Measurements from ENCODE around the gene OSBP. TPM values are rescaled to one million over a fixed set of nuclear protein-coding genes. Genes with fewer than 3 reads are reported as not detected.

The OSBP gene
- total and polyA plus RNA-seq, 9 of the 15 experiments (the other 6 are each of a cell fraction or from before 2014, with no cell fraction given): 11.7 to 49.0 (median 28.7) TPM

GRCh38 chr11:59545179-59546020 lies 70.2 kb downstream of the OSBP start (continued):
- peak; percentile 59 for TF ChIP-seq POLR2G (IDR thresholded peaks at IDR 0.05; ENCODE audit: low read depth, low read length)
- TF ChIP-seq RFX7 (CRISPR knock-in tag; IDR thresholded peaks at IDR 0.05): no peak
- no peak for TF ChIP-seq ZNF511 (CRISPR knock-in tag; IDR thresholded peaks at IDR 0.05)
- TF ChIP-seq GTF2A2 (tag; IDR thresholded peaks at IDR 0.05): peak; percentile 35; the same call in 1 of the 2 replicates
- TF ChIP-seq SNIP1 (IDR thresholded peaks at IDR 0.05; ENCODE audit: low read depth): peak; percentile 58; the same call in 1 of the 2 replicates
- TF ChIP-seq NBN (IDR thresholded peaks at IDR 0.05; ENCODE audit: low read depth): peak; percentile 86
- TF ChIP-seq MXD1 (CRISPR knock-in tag; IDR thresholded peaks at IDR 0.05; ENCODE audit: borderline replicate concordance, poor library complexity, severe bottlenecking): no peak
- TF ChIP-seq DIDO1 (tag; IDR thresholded peaks at IDR 0.05; ENCODE audit: low read depth): no peak
- peak; percentile 11; the same call in 1 of the 2 replicates for TF ChIP-seq SMAD3 (CRISPR knock-in tag; conservative IDR thresholded peaks at IDR 0.05)
- TF ChIP-seq LEF1 (IDR thresholded peaks at IDR 0.05): peak; percentile 72
- TF ChIP-seq THAP7 (CRISPR knock-in tag; IDR thresholded peaks at IDR 0.05): peak; percentile 14; the same call in 1 of the 2 replicates
- TF ChIP-seq BDP1 (IDR thresholded peaks at IDR 0.05; ENCODE audit: insufficient read depth, insufficient read length): no peak
- TF ChIP-seq ZNF507 (tag; conservative IDR thresholded peaks at IDR 0.05): no peak
- 0 out of 2 replicates have a peak, but pooled peaks have one; percentile 39 for TF ChIP-seq ZNF431 (CRISPR knock-in tag; IDR thresholded peaks at IDR 0.05)
- TF ChIP-seq E2F6 (IDR thresholded peaks at IDR 0.05; ENCODE audit: borderline replicate concordance in 1 of 2, extremely low read depth in 1 of 2, insufficient read depth in 1 of 2, insufficient read length in 1 of 2, low read depth in 1 of 2, low read length in 1 of 2, poor library complexity in 1 of 2, severe bottlenecking in 1 of 2): no peak
- TF ChIP-seq BCOR (IDR thresholded peaks at IDR 0.05): no peak; the same call in 1 of the 2 replicates
- no peak for TF ChIP-seq IRF9 (tag; IDR thresholded peaks at IDR 0.05)
- no peak; the same call in 1 of the 2 replicates for TF ChIP-seq E4F1 (CRISPR knock-in tag; IDR thresholded peaks at IDR 0.05; ENCODE audit: borderline replicate concordance)
- 0 out of 2 replicates have a peak, but pooled peaks have one; percentile 38 for TF ChIP-seq CTBP1 (IDR thresholded peaks at IDR 0.05; ENCODE audit: borderline replicate concordance)
- no peak for TF ChIP-seq NUFIP1 (IDR thresholded peaks at IDR 0.05; ENCODE audit: partially characterized antibody)
- TF ChIP-seq KHSRP (IDR thresholded peaks at IDR 0.05): no peak

Data from K562 (cell line).